IMR-90 (cell line): ENCODE results near the gene INHBC. TPM values are rescaled to one million over a fixed set of nuclear protein-coding genes. Genes with fewer than 3 reads are reported as not detected.

Source experiments
- ATAC-seq: fragments of 200-7000 bp; cut with Tn5 transposase; 2 replicates; pipeline ENCODE4 v1.9.1; 2020; ENCODE audit warnings: low read depth, mild to moderate bottlenecking, moderate library complexity
- BruUV-seq: library from RNA; stranded (reverse); fragments of 400-500 nt; replicated peaks from 2 replicates; lab custom pipeline; 2021; lab: Mats Ljungman, UMichigan
- CTCF ChIA-PET: fragments of 300-600 bp; formaldehyde crosslinking; extraction: SDS; loops from one replicate; lab custom pipeline; 2021; ENCODE audit warnings: antibody characterized with exemption; lab: Yijun Ruan, JAX
- POLR2A ChIA-PET: fragments of 300-600 bp; sonication (Branson Sonifier 250); formaldehyde crosslinking; loops from one replicate; lab custom pipeline; 2022; ENCODE audit warnings: antibody characterized with exemption; ENCODE audit not compliant: unreplicated experiment; lab: Charles Lee
- DNase-seq: peaks from one replicate; pipeline ENCODE4 v3.0.0; 2013
- H2AFZ ChIP-seq: replicated peaks from 2 replicates; pipeline ENCODE3; 2013; ENCODE audit warnings: low read length, mild to moderate bottlenecking; ENCODE audit not compliant: poor library complexity
- H2AK5ac ChIP-seq: 2 replicates; pipeline ENCODE4 v1.6.1; 2013; ENCODE audit warnings: low read depth, low read length, inconsistent platforms
- H2AK9ac ChIP-seq: replicated peaks from 2 replicates; pipeline ENCODE3; 2013; ENCODE audit warnings: mild to moderate bottlenecking, low read depth, low read length, moderate library complexity; ENCODE audit not compliant: poor library complexity
- H2BK120ac ChIP-seq: 2 replicates; pipeline ENCODE4 v1.6.1; 2013; ENCODE audit warnings: low read depth, low read length, inconsistent platforms
- H2BK15ac ChIP-seq: 3 replicates; pipeline ENCODE4 v1.6.1; 2013; ENCODE audit warnings: low read depth, low read length, inconsistent platforms
- H2BK20ac ChIP-seq: 2 replicates; pipeline ENCODE4 v1.6.1; 2013; ENCODE audit warnings: low read depth, mild to moderate bottlenecking, inconsistent platforms, low read length, moderate library complexity
- H2BK5ac ChIP-seq: 2 replicates; pipeline ENCODE4 v1.6.1; 2013; ENCODE audit warnings: mild to moderate bottlenecking, low read depth, low read length, inconsistent platforms; ENCODE audit not compliant: poor library complexity, severe bottlenecking
- H3K14ac ChIP-seq: replicated peaks from 2 replicates; pipeline ENCODE4 v1.6.1; 2013; ENCODE audit warnings: low read depth, low read length, inconsistent platforms
- H3K18ac ChIP-seq: 2 replicates; pipeline ENCODE4 v1.6.1; 2013; ENCODE audit warnings: low read depth, low read length, control low read depth
- H3K23ac ChIP-seq: 2 replicates; pipeline ENCODE4 v1.6.1; 2013; ENCODE audit warnings: low read depth, low read length, inconsistent platforms
- H3K27ac ChIP-seq: 2 replicates; pipeline ENCODE4 v1.5.1; 2013; ENCODE audit warnings: mild to moderate bottlenecking, control low read depth, low read length; ENCODE audit not compliant: insufficient read depth
- H3K27me3 ChIP-seq: 2 replicates; pipeline ENCODE4 v1.6.1; 2013; ENCODE audit warnings: low read length; ENCODE audit not compliant: control insufficient read depth, insufficient read depth
- H3K36me3 ChIP-seq: 2 replicates; pipeline ENCODE4 v1.6.1; 2013; ENCODE audit warnings: low read length, mixed read lengths; ENCODE audit not compliant: control insufficient read depth, insufficient read depth
- H3K4ac ChIP-seq: 2 replicates; pipeline ENCODE4 v1.6.1; 2013; ENCODE audit warnings: low read depth, low read length, inconsistent platforms
- H3K4me1 ChIP-seq: 2 replicates; pipeline ENCODE4 v1.6.1; 2013; ENCODE audit warnings: low read length, mixed read lengths; ENCODE audit not compliant: control insufficient read depth, insufficient read depth
- H3K4me2 ChIP-seq: 2 replicates; pipeline ENCODE4 v1.6.1; 2013; ENCODE audit warnings: low read depth, mild to moderate bottlenecking, control low read depth, low read length, moderate library complexity
- H3K4me3 ChIP-seq: 2 replicates; pipeline ENCODE4 v1.5.1; 2013; ENCODE audit warnings: low read depth, mild to moderate bottlenecking, control low read depth, low read length, moderate library complexity; ENCODE audit not compliant: insufficient read depth
- H3K56ac ChIP-seq: 2 replicates; pipeline ENCODE4 v1.6.1; 2013; ENCODE audit warnings: low read length, inconsistent platforms; ENCODE audit not compliant: insufficient read depth; ENCODE audit errors: extremely low read depth
- H3K79me1 ChIP-seq, 2 experiments: 2 replicates each; pipeline ENCODE4 v1.6.1; 2013; ENCODE audit warnings: low read length in 2 of 2, inconsistent platforms in 1 of 2, low read depth in 1 of 2
- H3K9ac ChIP-seq: 2 replicates; pipeline ENCODE4 v1.6.1; 2013; ENCODE audit warnings: low read depth, low read length, control low read depth
- H3K9me1 ChIP-seq: 2 replicates; pipeline ENCODE4 v1.6.1; 2013; ENCODE audit warnings: low read length, inconsistent platforms; ENCODE audit not compliant: insufficient read depth
- H3K9me3 ChIP-seq: 2 replicates; pipeline ENCODE4 v1.6.1; 2013; ENCODE audit warnings: low read length; ENCODE audit not compliant: control insufficient read depth, insufficient read depth
- H4K20me1 ChIP-seq: 2 replicates; pipeline ENCODE4 v1.6.1; 2013; ENCODE audit warnings: low read length, inconsistent platforms; ENCODE audit not compliant: insufficient read depth
- H4K5ac ChIP-seq: 2 replicates; pipeline ENCODE4 v1.6.1; 2013; ENCODE audit warnings: mild to moderate bottlenecking, low read depth, low read length, control low read depth
- H4K8ac ChIP-seq, 2 experiments: 2 replicates each; pipeline ENCODE4 v1.6.1; 2013; ENCODE audit warnings: low read depth in 2 of 2, low read length in 2 of 2, control low read depth in 1 of 2, inconsistent platforms in 1 of 2
- H4K91ac ChIP-seq: 2 replicates; pipeline ENCODE4 v1.6.1; 2013; ENCODE audit warnings: low read depth, low read length, inconsistent platforms; ENCODE audit not compliant: insufficient read depth
- BHLHE40 ChIP-seq: fragments of 150-350 bp; IDR thresholded peaks from 2 replicates; pipeline ENCODE4 v1.6.1; 2016; ENCODE audit warnings: mild to moderate bottlenecking, low read depth, low read length
- CEBPB ChIP-seq: IDR thresholded peaks from 2 replicates; pipeline ENCODE4 v1.6.1; 2012; ENCODE audit warnings: low read depth, low read length, improper control_type of control experiment
- CHD1 ChIP-seq: IDR thresholded peaks from 2 replicates; pipeline ENCODE4 v1.6.1; 2012; ENCODE audit warnings: low read depth, low read length, improper control_type of control experiment
- CTCF ChIP-seq: conservative IDR thresholded peaks from 2 replicates; pipeline ENCODE4 v1.5.1; 2012; ENCODE audit warnings: mild to moderate bottlenecking, low read depth, low read length, improper control_type of control experiment
- ELK1 ChIP-seq: fragments of 150-350 bp; IDR thresholded peaks from 2 replicates; pipeline ENCODE4 v1.6.1; 2016; ENCODE audit warnings: low read depth, mild to moderate bottlenecking, low read length, moderate library complexity, borderline replicate concordance
- FOS ChIP-seq: fragments of 150-350 bp; IDR thresholded peaks from 2 replicates; pipeline ENCODE4 v1.6.1; 2016; ENCODE audit warnings: low read depth, low read length
- MAFK ChIP-seq: IDR thresholded peaks from 2 replicates; pipeline ENCODE4 v1.6.1; 2012; ENCODE audit warnings: low read depth, low read length, improper control_type of control experiment
- MAZ ChIP-seq: IDR thresholded peaks from 2 replicates; pipeline ENCODE4 v1.6.1; 2012; ENCODE audit warnings: low read depth, mild to moderate bottlenecking, low read length, improper control_type of control experiment, moderate library complexity, borderline replicate concordance
- MXI1 ChIP-seq: IDR thresholded peaks from 2 replicates; pipeline ENCODE4 v1.6.1; 2012; ENCODE audit warnings: low read depth, mild to moderate bottlenecking, low read length, moderate library complexity, borderline replicate concordance
- NFE2L2 ChIP-seq: fragments of 150-350 bp; IDR thresholded peaks from 2 replicates; pipeline ENCODE4 v1.6.1; 2016; ENCODE audit warnings: low read depth, mild to moderate bottlenecking, low read length
- POLR2A ChIP-seq: IDR thresholded peaks from 2 replicates; pipeline ENCODE4 v1.6.1; 2012; ENCODE audit warnings: mild to moderate bottlenecking, low read depth, low read length
- RAD21 ChIP-seq: IDR thresholded peaks from 2 replicates; pipeline ENCODE4 v1.6.1; 2012; ENCODE audit warnings: low read length, improper control_type of control experiment
- RCOR1 ChIP-seq: IDR thresholded peaks from 2 replicates; pipeline ENCODE4 v1.6.1; 2012; ENCODE audit warnings: mild to moderate bottlenecking, low read length, improper control_type of control experiment; ENCODE audit not compliant: insufficient replicate concordance
- RFX5 ChIP-seq: IDR thresholded peaks from 2 replicates; pipeline ENCODE4 v1.8.0; 2012; ENCODE audit warnings: low read depth, mild to moderate bottlenecking, low read length, moderate library complexity
- SMC3 ChIP-seq: fragments of 150-350 bp; IDR thresholded peaks from 2 replicates; pipeline ENCODE4 v1.6.1; 2016; ENCODE audit warnings: low read depth, mild to moderate bottlenecking, antibody characterized with exemption, low read length, moderate library complexity
- USF2 ChIP-seq: fragments of 150-350 bp; IDR thresholded peaks from 2 replicates; pipeline ENCODE4 v1.6.1; 2017; ENCODE audit warnings: mild to moderate bottlenecking, antibody characterized with exemption, low read length, low read depth
- WGBS, 2 experiments: methylation state at CpG; one replicate each; pipeline versions ENCODE4 v1.1.5 to v1.1.7; 2013; ENCODE audit warnings: missing lambda C conversion rate in 2 of 2; ENCODE audit not compliant: insufficient read length in 1 of 2; ENCODE audit errors: extremely low coverage in 2 of 2; 5-methylcytosine and 5-hydroxymethylcytosine counted together
- dilution Hi-C: fragments of 300-500 bp; cut with HindIII; formaldehyde crosslinking; loops from one replicate; pipeline ENCODE4 v1.14.3; 2018; ENCODE audit warnings: low sequenced_read_pairs; ENCODE audit not compliant: unreplicated experiment
- in situ Hi-C: fragments of 300-500 bp; cut with MboI; formaldehyde crosslinking; loops from 3 replicates; pipeline ENCODE4 v1.14.3; 2019; ENCODE audit warnings: low sequenced_read_pairs, inconsistent platforms, mixed read lengths
- intact Hi-C: fragments of 100-400 bp; cut with micrococcal nuclease; formaldehyde crosslinking; loops from 2 replicates; pipeline ENCODE4 v1.10.0; 2022
- polyA plus RNA-seq, 3 experiments: library from polyadenylated mRNA; depleted of rRNA; stranded (reverse); fragments of >200 nt; gene quantifications; 2 replicates each; pipeline ENCODE4 v1.2.3, GENCODE V29; 2012; ENCODE audit warnings: low replicate concordance in 1 of 3
- total RNA-seq: library from RNA; depleted of rRNA; stranded (reverse); fragments of >200 nt; gene quantifications from 2 replicates; pipeline ENCODE4 v1.2.3, GENCODE V29; 2012

The INHBC gene
- total and polyA plus RNA-seq, 2 of the 4 experiments (the other 2 are of a cell fraction), result 0.09 TPM; not detected in 1

GRCh38 chr12:57498571-57498970 lies 64.0 kb downstream of the INHBC start:
- ChIA-PET POLR2A (interaction anchor here (0.7 kb wide), 1 partner anchor 216 kb away, joined by 14 read pairs; no protein-coding TSS in a partner anchor), CTCF (no interaction called here)
- Histone ChIP-seq H2AK5ac (no peak overlapping the region), H3K9me3 (no peaks in the 10 kb centered on the region), H3K56ac (no peak overlapping the region), H2BK5ac (no peak overlapping the region), H3K79me1 (peaks cover 41 to 42% of the 10 kb centered on the region in 2 experiments), H3K18ac (no peak overlapping the region), H3K9me1 (peaks cover 14% of the 10 kb centered on the region), H3K14ac (no peak overlapping the region), H4K20me1 (peaks cover 22% of the 10 kb centered on the region; the same call in 1 of the 2 replicates), H3K4me3 (no peak overlapping the region), H3K36me3 (peaks cover 47% of the 10 kb centered on the region), H3K27ac (no peak overlapping the region), H3K4me2 (no peak overlapping the region), H2AFZ (no peak overlapping the region), H3K27me3 (no peaks in the 10 kb centered on the region), H4K5ac (no peak overlapping the region), H4K8ac (no peak overlapping the region), H2AK9ac (no peak overlapping the region), H4K91ac (no peak overlapping the region), H2BK15ac (no peak overlapping the region), H2BK120ac (no peak overlapping the region), H3K4ac (no peak overlapping the region), H3K4me1 (no peaks in the 10 kb centered on the region), H3K23ac (no peak overlapping the region), H3K9ac (no peak overlapping the region), H2BK20ac (no peak overlapping the region)
- intact Hi-C loops, result no loop called here
- in situ Hi-C loops, result no loop called here
- dilution Hi-C loops, result no loop called here
- TF ChIP-seq CHD1 (no peak), MAZ (no peak), RAD21 (no peak), MAFK (no peak), POLR2A (no peak), CTCF (no peak), FOS (no peak), ELK1 (no peak), USF2 (no peak), RCOR1 (no peak), SMC3 (no peak), CEBPB (no peak), RFX5 (no peak), MXI1 (no peak), NFE2L2 (no peak), BHLHE40 (no peak)
- no CpG with 5 or more reads among the region's 4 CpGs for WGBS, 2 experiments
- ATAC-seq (no peak), DNase-seq (no peak)
- no TSS peak for BruUV-seq
